GM19468 (cell line): ENCODE measurements around the gene ARSG.
A peak's percentile ranks its signal among the peaks of the same experiment; 100 is the strongest.

Experiments used
- ATAC-seq: cut with Tn5 transposase; IDR thresholded peaks from one replicate; pipeline ENCODE4 v1.9.1; 2021; ENCODE audit warnings: mild to moderate bottlenecking, moderate library complexity, moderate number of reproducible peaks; ENCODE audit not compliant: unreplicated experiment; ENCODE audit errors: extremely low read depth

The ARSG gene

GRCh38 chr17:68418876-68419275, 127.6 kb downstream of the ARSG start:
- no peak for ATAC-seq

- ATAC-seq: no peak
These were observed 128.8 kb downstream of the ARSG start for GRCh38 chr17:68420065-68420464.

- ATAC-seq: no peak
These were observed 130.2 kb downstream of the ARSG start for GRCh38 chr17:68421486-68421885.

GRCh38 chr17:68422821-68423220, 131.5 kb downstream of the ARSG start:
- ATAC-seq: no peak

GRCh38 chr17:68423251-68423650, 132.0 kb downstream of the ARSG start:
- ATAC-seq: no peak

GRCh38 chr17:68424203-68424602, 132.9 kb downstream of the ARSG start:
- no peak for ATAC-seq

- ATAC-seq: no peak
These were observed 133.6 kb downstream of the ARSG start for GRCh38 chr17:68424861-68425260.

- ATAC-seq: no peak
These were observed 134.7 kb downstream of the ARSG start for GRCh38 chr17:68425979-68426378.

GRCh38 chr17:68427575-68427974, 136.3 kb downstream of the ARSG start:
- ATAC-seq: no peak

- ATAC-seq: no peak
These were observed 137.3 kb downstream of the ARSG start for GRCh38 chr17:68428498-68429172.

GRCh38 chr17:68429881-68430280, 138.6 kb downstream of the ARSG start:
- ATAC-seq: no peak

- no peak for ATAC-seq
These were observed 139.8 kb downstream of the ARSG start for GRCh38 chr17:68431045-68431608.

- ATAC-seq: no peak
These were observed 140.4 kb downstream of the ARSG start for GRCh38 chr17:68431661-68432071.

- no peak for ATAC-seq
These were observed 141.0 kb downstream of the ARSG start for GRCh38 chr17:68432086-68432864.

- ATAC-seq: no peak
These were observed 141.9 kb downstream of the ARSG start for GRCh38 chr17:68433211-68433610.

GRCh38 chr17:68433911-68434508, 142.7 kb downstream of the ARSG start:
- no peak for ATAC-seq

- ATAC-seq: no peak
These were observed 144.1 kb downstream of the ARSG start for GRCh38 chr17:68435361-68435760.

- no peak for ATAC-seq
These were observed 144.9 kb downstream of the ARSG start for GRCh38 chr17:68435876-68436842.

- ATAC-seq: peak; percentile 49
These were observed 146.9 kb downstream of the ARSG start for GRCh38 chr17:68437979-68438822.
